GM19324 (cell line): ENCODE measurements around the gene P2RY2.

Experiments
- ATAC-seq: cut with Tn5 transposase; IDR thresholded peaks from one replicate; pipeline ENCODE4 v1.9.1; 2021; ENCODE audit warnings: mild to moderate bottlenecking, moderate library complexity; ENCODE audit not compliant: unreplicated experiment, low FRiP score

P2RY2 gene

DNA sequence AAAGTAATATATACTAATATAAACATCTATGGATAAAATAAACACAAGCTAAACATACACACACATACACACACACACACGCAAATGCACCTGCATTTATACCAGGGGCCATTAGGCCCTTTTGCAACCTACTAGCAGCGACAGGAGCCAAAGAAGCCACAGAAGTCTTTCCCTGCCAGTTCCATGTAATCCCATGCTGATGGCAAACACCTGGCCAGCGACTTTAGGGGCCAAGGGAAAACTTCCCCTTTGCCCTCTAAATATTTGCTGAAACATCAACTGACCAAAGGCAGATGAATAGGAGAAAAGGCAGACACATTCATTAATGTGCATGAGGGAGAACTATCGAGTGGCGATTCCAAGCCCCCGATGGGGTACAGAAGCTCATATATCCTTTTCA lies 14.8 kb upstream of the P2RY2 start:
- ATAC-seq, result no peak

DNA sequence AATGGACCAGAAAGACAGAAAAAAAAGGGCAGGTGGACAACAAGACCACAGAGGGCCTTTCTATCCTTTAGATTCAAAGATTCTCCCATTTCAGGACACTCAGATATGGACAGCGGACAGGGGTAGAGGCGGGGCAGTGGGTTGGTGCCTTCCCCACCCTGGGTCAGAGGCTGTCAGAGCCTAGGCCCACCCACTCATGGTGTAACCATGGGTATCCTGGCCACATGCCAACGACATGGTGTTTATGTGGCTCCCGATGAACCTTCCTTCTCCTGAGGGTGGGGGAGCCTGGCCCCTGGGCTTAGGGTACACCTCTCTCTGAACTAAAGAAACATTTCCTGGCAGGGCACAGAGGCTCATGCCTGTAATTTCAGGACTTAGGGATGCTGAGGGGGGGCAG lies 14.3 kb upstream of the P2RY2 start:
- ATAC-seq, result no peak

- no peak for ATAC-seq
These were observed 13.4 kb upstream of the P2RY2 start for GRCh38 chr11:73204711-73205121.

DNA sequence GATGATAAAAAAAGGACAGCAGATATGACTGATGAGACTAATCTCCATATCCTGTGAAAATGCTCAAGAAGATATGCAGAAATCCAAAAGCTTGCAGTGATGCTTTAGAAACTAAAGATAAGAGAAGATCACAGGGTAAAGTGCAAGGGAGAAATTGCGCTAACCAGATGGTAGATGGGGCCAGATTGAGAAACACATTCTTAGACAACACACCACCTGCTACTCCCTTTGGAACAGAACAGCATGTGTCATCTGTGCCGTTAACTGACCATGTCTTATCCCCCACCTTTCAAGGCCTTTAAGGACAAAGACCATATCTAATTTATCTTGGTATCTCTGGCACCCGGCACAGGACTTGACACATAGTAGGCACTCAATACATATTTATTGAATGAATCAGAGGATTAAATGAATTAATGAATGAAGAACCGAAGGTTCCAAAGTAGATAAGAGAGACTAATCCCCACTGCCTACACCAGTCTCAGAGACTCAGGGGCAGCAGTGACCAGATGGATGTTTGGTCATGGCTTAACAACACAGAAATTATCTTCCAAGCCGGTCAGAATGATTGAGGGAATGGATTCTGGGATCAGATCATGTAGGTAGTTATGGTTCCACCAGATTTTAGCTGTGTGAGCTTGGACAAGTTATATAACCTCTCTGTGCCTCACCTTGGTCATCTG lies 12.3 kb upstream of the P2RY2 start:
- no peak for ATAC-seq

DNA sequence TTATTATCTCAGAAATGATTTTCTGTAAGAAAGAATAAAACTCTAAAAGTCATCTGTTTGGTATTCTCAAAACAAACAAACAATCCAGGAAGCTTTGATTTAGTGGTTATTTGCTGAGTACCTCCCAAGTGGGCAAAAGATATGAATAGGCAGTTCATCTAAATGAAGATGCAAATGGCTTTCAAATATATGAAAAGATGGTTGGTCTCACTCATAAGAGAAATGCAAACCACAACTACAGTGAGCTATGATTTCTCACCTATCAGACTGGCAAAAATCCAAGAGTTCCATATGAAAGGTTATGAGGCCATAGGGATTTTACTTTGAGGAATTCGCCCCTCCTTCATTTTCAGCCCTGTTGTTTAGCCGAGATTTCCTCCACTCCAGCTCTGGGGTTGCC lies 11.3 kb upstream of the P2RY2 start:
- ATAC-seq, result no peak

GRCh38 chr11:73209892-73210291 lies 8.2 kb upstream of the P2RY2 start:
- no peak for ATAC-seq

DNA sequence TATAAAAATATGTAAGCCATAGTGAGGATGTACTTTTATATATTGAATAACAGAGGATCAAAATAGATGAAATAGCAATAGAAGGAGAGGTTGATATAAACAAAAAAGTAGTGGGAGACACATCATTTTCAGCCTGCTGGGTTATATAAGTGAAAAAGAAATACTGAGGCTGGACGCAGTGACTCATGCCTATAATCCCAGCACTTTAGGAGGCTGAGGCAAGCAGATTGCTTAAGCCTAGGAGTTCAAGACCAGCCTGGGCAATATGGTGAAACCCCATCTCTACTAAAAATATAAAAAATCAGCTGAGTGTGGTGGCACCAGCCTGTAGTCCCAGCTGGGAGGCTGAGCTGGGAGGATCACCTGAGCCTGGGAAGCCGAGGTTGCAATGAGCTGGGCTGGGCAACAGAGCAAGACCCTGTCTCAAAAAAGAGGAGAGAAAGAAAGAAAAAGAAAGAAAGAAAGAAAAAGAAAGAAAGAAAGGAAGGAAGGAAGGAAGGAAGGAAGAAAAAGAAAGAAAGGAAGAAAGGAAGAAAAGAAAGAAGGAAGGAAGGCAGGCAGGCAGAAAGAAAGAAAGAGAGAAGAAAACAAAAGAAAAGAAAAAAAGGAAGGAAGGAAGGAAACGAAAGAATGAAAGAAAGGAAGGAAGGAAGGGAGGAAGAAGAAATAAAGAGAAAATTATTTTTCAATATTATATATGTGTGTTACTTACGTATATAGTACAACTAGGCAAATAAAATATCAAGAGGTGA lies 7.0 kb upstream of the P2RY2 start:
- no peak for ATAC-seq

GRCh38 chr11:73213196-73214143 lies 4.6 kb upstream of the P2RY2 start:
- ATAC-seq, result no peak

GRCh38 chr11:73215191-73216134 lies 2.6 kb upstream of the P2RY2 start:
- no peak for ATAC-seq

GRCh38 chr11:73216465-73216864 lies 1.6 kb upstream of the P2RY2 start:
- ATAC-seq, result no peak

- ATAC-seq, result no peak
These were observed 811 bp upstream of the P2RY2 start for GRCh38 chr11:73217131-73217809.

DNA sequence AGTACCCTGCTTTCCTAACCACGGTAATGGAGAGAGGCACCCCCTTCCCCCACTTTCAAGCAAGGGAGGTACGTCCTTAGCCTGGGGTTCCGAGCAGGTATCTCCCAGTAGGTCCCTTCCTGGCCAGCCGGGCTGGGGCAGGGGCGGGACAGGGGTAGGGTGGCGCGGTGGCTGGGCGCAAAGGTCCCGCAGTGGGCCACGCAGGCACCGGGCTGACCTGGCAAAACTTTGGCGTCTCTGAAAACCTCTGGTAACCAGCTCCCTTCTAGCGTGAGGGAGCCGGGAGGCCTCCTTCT lies 323 bp upstream of the P2RY2 start:
- no peak for ATAC-seq

GRCh38 chr11:73218830-73219215 lies 742 bp downstream of the P2RY2 start:
- no peak for ATAC-seq

GRCh38 chr11:73219396-73220285 lies 1.6 kb downstream of the P2RY2 start:
- ATAC-seq, result no peak

DNA sequence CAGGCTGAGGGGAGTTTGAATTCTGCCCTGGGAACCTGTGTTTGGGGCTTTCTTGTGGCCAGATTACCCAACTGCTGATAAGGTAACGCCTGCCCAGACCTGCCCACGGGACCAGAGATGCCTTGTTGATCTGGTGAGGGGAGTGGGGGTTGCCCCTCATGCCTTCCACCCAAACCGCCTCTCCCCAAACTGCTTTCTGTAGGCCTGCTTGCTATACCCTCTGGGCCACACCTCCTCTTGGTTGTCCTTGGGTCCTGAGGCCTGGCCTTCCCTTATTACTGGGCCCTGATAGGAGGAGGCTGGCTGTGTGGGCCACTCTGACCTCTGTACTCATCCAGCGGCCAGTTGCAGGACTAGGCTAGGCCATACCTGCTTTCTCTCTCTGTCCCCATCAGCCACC lies 3.4 kb downstream of the P2RY2 start:
- ATAC-seq, result no peak

DNA sequence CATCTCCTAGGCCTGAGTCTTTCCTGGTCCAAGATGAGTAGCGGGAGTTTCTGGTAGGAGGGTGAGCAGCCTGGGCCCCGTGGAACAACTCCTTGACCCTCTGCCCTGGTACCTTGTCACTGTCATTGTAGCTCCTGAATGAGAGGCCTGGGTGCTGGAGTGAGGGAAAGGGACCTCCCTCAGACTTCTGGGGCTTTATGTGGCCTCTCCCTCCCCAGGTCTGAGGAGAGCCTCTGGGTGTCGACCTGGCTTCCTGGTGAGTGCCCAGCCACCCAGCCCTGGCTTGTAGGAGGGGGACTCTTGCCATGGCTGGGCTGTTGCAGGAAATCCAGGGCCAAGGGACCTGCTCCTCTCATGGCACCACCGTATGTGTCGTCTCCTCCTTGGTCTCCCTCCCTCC lies 3.9 kb downstream of the P2RY2 start:
- no peak for ATAC-seq

- no peak for ATAC-seq
These were observed 6.1 kb downstream of the P2RY2 start for GRCh38 chr11:73223998-73224730.
